ENCODE results near the gene SMARCD2. TPM values are rescaled to one million over a fixed set of nuclear protein-coding genes. Genes with fewer than 3 reads are reported as not detected.
A peak's percentile ranks its signal among the peaks of the same experiment; 100 is the strongest.

Gene SMARCD2
- total RNA-seq, 2 donors from 2014 or later, result 68.8 to 82.1 TPM

GRCh38 chr17:63838631-63839171, 3.8 kb downstream of the SMARCD2 start:
- peaks cover 32% of the 10 kb centered on the region for H3K36me3 Mint-ChIP-seq (ENCODE audit: low read depth)
- peak overlapping the region; percentile 53 for H3K27ac ChIP-seq (ENCODE audit: low read depth, low read length)
- H3K9ac ChIP-seq (ENCODE audit: extremely low read depth, low read length, poor library complexity, severe bottlenecking), result no peak overlapping the region
- H3K4me1 Mint-ChIP-seq, result peaks cover 15% of the 10 kb centered on the region
- no peaks in the 10 kb centered on the region for H3K9me3 Mint-ChIP-seq
- H3K27me3 Mint-ChIP-seq (ENCODE audit: insufficient read depth), result no peaks in the 10 kb centered on the region
- no peak for TF ChIP-seq CTCF (conservative IDR thresholded peaks at IDR 0.05)
- peaks cover 16% of the 10 kb centered on the region for H3K36me3 ChIP-seq (ENCODE audit: control insufficient read depth, insufficient read depth, low read length)
- no peak overlapping the region for H3K4me3 Mint-ChIP-seq
- no peak overlapping the region for H3K4me3 ChIP-seq (ENCODE audit: low read length)
- DNase-seq, result no peak
- H3K9me3 ChIP-seq (ENCODE audit: control insufficient read depth, low read length), result no peaks in the 10 kb centered on the region
- H3K4me1 ChIP-seq (ENCODE audit: control insufficient read depth, insufficient read depth, low read length), result peaks cover 10% of the 10 kb centered on the region
- H3K27ac Mint-ChIP-seq, result peak overlapping the region; percentile 30
- H3K27me3 ChIP-seq (ENCODE audit: control insufficient read depth, insufficient read depth, low read length, poor library complexity, severe bottlenecking), result no peaks in the 10 kb centered on the region
- 85 to 86% methylated on average over 4 to 7 of the region's 7 CpGs for WGBS, 2 experiments (ENCODE audit: insufficient coverage in 1 of 2, insufficient read length in 1 of 2)

GRCh38 chr17:63837962-63838600, 4.4 kb downstream of the SMARCD2 start:
- 98 to 100% methylated on average over 1 to 5 of the region's 5 CpGs for WGBS, 2 experiments (ENCODE audit: insufficient coverage in 1 of 2, insufficient read length in 1 of 2)
- H3K27ac ChIP-seq (ENCODE audit: low read depth, low read length), result peak overlapping the region; percentile 53
- no peak overlapping the region for H3K27ac Mint-ChIP-seq
- peaks cover 37% of the 10 kb centered on the region for H3K36me3 Mint-ChIP-seq (ENCODE audit: low read depth)
- TF ChIP-seq CTCF (conservative IDR thresholded peaks at IDR 0.05), result no peak
- H3K9ac ChIP-seq (ENCODE audit: extremely low read depth, low read length, poor library complexity, severe bottlenecking), result no peak overlapping the region
- no peak for DNase-seq
- no peak overlapping the region for H3K4me3 ChIP-seq (ENCODE audit: low read length)
- H3K36me3 ChIP-seq (ENCODE audit: control insufficient read depth, insufficient read depth, low read length), result peaks cover 22% of the 10 kb centered on the region
- H3K27me3 ChIP-seq (ENCODE audit: control insufficient read depth, insufficient read depth, low read length, poor library complexity, severe bottlenecking), result no peaks in the 10 kb centered on the region
- peaks cover 10% of the 10 kb centered on the region for H3K4me1 ChIP-seq (ENCODE audit: control insufficient read depth, insufficient read depth, low read length)
- no peaks in the 10 kb centered on the region for H3K9me3 Mint-ChIP-seq
- H3K9me3 ChIP-seq (ENCODE audit: control insufficient read depth, low read length), result no peaks in the 10 kb centered on the region
- H3K4me3 Mint-ChIP-seq, result no peak overlapping the region
- no peaks in the 10 kb centered on the region for H3K27me3 Mint-ChIP-seq (ENCODE audit: insufficient read depth)
- H3K4me1 Mint-ChIP-seq, result peaks cover 15% of the 10 kb centered on the region

GRCh38 chr17:63837480-63837879, 5.0 kb downstream of the SMARCD2 start:
- Histone ChIP-seq H3K9me3 (ENCODE audit: control insufficient read depth, low read length) (no peaks in the 10 kb centered on the region), H3K36me3 (ENCODE audit: control insufficient read depth, insufficient read depth, low read length) (peaks cover 28% of the 10 kb centered on the region), H3K27ac (ENCODE audit: low read depth, low read length) (no peak overlapping the region), H3K9ac (ENCODE audit: extremely low read depth, low read length, poor library complexity, severe bottlenecking) (no peak overlapping the region), H3K4me3 (ENCODE audit: low read length) (no peak overlapping the region), H3K4me1 (ENCODE audit: control insufficient read depth, insufficient read depth, low read length) (peaks cover 10% of the 10 kb centered on the region), H3K27me3 (ENCODE audit: control insufficient read depth, insufficient read depth, low read length, poor library complexity, severe bottlenecking) (no peaks in the 10 kb centered on the region)
- Mint-ChIP-seq H3K9me3 (no peaks in the 10 kb centered on the region), H3K4me3 (no peak overlapping the region), H3K27me3 (ENCODE audit: insufficient read depth) (no peaks in the 10 kb centered on the region), H3K27ac (no peak overlapping the region), H3K4me1 (peaks cover 15% of the 10 kb centered on the region), H3K36me3 (ENCODE audit: low read depth) (peaks cover 41% of the 10 kb centered on the region)
- WGBS, 2 experiments (ENCODE audit: insufficient coverage in 1 of 2, insufficient read length in 1 of 2), result 92 to 96% methylated on average over 4 to 12 of the region's 12 CpGs
- TF ChIP-seq CTCF (conservative IDR thresholded peaks at IDR 0.05), result no peak
- DNase-seq, result no peak
